IPS-20b (cell line): ENCODE results near the gene SRRM4.

Source experiments
- H3K27ac ChIP-seq: one replicate; pipeline ENCODE4 v1.5.1; 2013; ENCODE audit warnings: low read length
- H3K27me3 ChIP-seq: 2 replicates; pipeline ENCODE4 v1.6.1; 2013; ENCODE audit warnings: mild to moderate bottlenecking, low read length, inconsistent platforms; ENCODE audit not compliant: insufficient read depth
- H3K36me3 ChIP-seq: 2 replicates; pipeline ENCODE4 v1.6.1; 2013; ENCODE audit warnings: low read depth, mild to moderate bottlenecking, inconsistent platforms, low read length, moderate library complexity; ENCODE audit not compliant: insufficient read depth
- H3K4me1 ChIP-seq: 2 replicates; pipeline ENCODE4 v1.6.1; 2013; ENCODE audit warnings: mild to moderate bottlenecking, control low read depth, inconsistent platforms, low read length, moderate library complexity; ENCODE audit not compliant: insufficient read depth
- H3K4me3 ChIP-seq: 2 replicates; pipeline ENCODE4 v1.5.1; 2013; ENCODE audit warnings: mild to moderate bottlenecking, low read length, inconsistent platforms
- H3K9ac ChIP-seq: 2 replicates; pipeline ENCODE4 v1.6.1; 2013; ENCODE audit warnings: low read depth, mild to moderate bottlenecking, inconsistent platforms, low read length, moderate library complexity
- H3K9me3 ChIP-seq: 2 replicates; pipeline ENCODE4 v1.6.1; 2013; ENCODE audit warnings: mild to moderate bottlenecking, low read depth, low read length, inconsistent platforms; ENCODE audit not compliant: insufficient read depth

The SRRM4 gene

GRCh38 chr12:119129827-119130434, 148.6 kb downstream of the SRRM4 start:
- H3K9me3 ChIP-seq, result no peaks in the 10 kb centered on the region
- H3K27me3 ChIP-seq, result no peaks in the 10 kb centered on the region
- H3K9ac ChIP-seq, result no peak overlapping the region
- no peak overlapping the region for H3K4me3 ChIP-seq
- H3K4me1 ChIP-seq, result no peaks in the 10 kb centered on the region; the same call in 1 of the 2 replicates
- no peaks in the 10 kb centered on the region for H3K36me3 ChIP-seq
- H3K27ac ChIP-seq, result no peak overlapping the region

- Histone ChIP-seq H3K9me3 (no peaks in the 10 kb centered on the region), H3K27me3 (no peaks in the 10 kb centered on the region), H3K27ac (no peak overlapping the region), H3K4me3 (no peak overlapping the region), H3K9ac (no peak overlapping the region), H3K4me1 (no peaks in the 10 kb centered on the region; the same call in 1 of the 2 replicates), H3K36me3 (no peaks in the 10 kb centered on the region)
These were observed 149.2 kb downstream of the SRRM4 start for GRCh38 chr12:119130523-119130922.

GRCh38 chr12:119134284-119135072, 153.1 kb downstream of the SRRM4 start:
- H3K4me1 ChIP-seq, result no peaks in the 10 kb centered on the region; the same call in 1 of the 2 replicates
- no peaks in the 10 kb centered on the region for H3K9me3 ChIP-seq
- H3K27me3 ChIP-seq, result no peaks in the 10 kb centered on the region
- H3K4me3 ChIP-seq, result no peak overlapping the region
- H3K27ac ChIP-seq, result no peak overlapping the region
- H3K36me3 ChIP-seq, result no peaks in the 10 kb centered on the region; the same call in 1 of the 2 replicates
- no peak overlapping the region for H3K9ac ChIP-seq

GRCh38 chr12:119136811-119137410, 155.6 kb downstream of the SRRM4 start:
- Histone ChIP-seq H3K27ac (no peak overlapping the region), H3K9ac (no peak overlapping the region), H3K9me3 (no peaks in the 10 kb centered on the region), H3K4me3 (no peak overlapping the region), H3K27me3 (no peaks in the 10 kb centered on the region), H3K36me3 (no peaks in the 10 kb centered on the region; the same call in 1 of the 2 replicates), H3K4me1 (no peaks in the 10 kb centered on the region; the same call in 1 of the 2 replicates)

GRCh38 chr12:119139448-119139847, 158.1 kb downstream of the SRRM4 start:
- Histone ChIP-seq H3K4me1 (no peaks in the 10 kb centered on the region; the same call in 1 of the 2 replicates), H3K27me3 (no peaks in the 10 kb centered on the region), H3K27ac (no peak overlapping the region), H3K9me3 (no peaks in the 10 kb centered on the region), H3K9ac (no peak overlapping the region), H3K4me3 (no peak overlapping the region), H3K36me3 (no peaks in the 10 kb centered on the region; the same call in 1 of the 2 replicates)

GRCh38 chr12:119145367-119145766, 164.0 kb downstream of the SRRM4 start:
- H3K9me3 ChIP-seq, result no peaks in the 10 kb centered on the region

GRCh38 chr12:119147847-119148448, 166.6 kb downstream of the SRRM4 start:
- H3K9me3 ChIP-seq, result peaks cover 5% of the 10 kb centered on the region; the same call in 1 of the 2 replicates
- no peaks in the 10 kb centered on the region for H3K27me3 ChIP-seq
- peaks cover 24% of the 10 kb centered on the region for H3K4me1 ChIP-seq
- H3K9ac ChIP-seq, result no peak overlapping the region
- H3K4me3 ChIP-seq, result no peak overlapping the region
- peaks cover 9% of the 10 kb centered on the region; the same call in 1 of the 2 replicates for H3K36me3 ChIP-seq
- H3K27ac ChIP-seq, result no peak overlapping the region

More at GRCh38 chr12:119145367-119145766, 164.0 kb downstream of the SRRM4 start:
- Histone ChIP-seq H3K27me3 (no peaks in the 10 kb centered on the region), H3K36me3 (no peaks in the 10 kb centered on the region), H3K9ac (peak overlapping the region; percentile 47; the same call in 1 of the 2 replicates), H3K27ac (peak overlapping the region; percentile 27), H3K4me3 (peak overlapping the region; percentile 22; the same call in 1 of the 2 replicates), H3K4me1 (peaks cover 22% of the 10 kb centered on the region)

- Histone ChIP-seq H3K27ac (no peak overlapping the region), H3K36me3 (peaks cover 9% of the 10 kb centered on the region; the same call in 1 of the 2 replicates), H3K9me3 (peaks cover 5% of the 10 kb centered on the region; the same call in 1 of the 2 replicates), H3K27me3 (no peaks in the 10 kb centered on the region), H3K9ac (no peak overlapping the region), H3K4me1 (peaks cover 27% of the 10 kb centered on the region), H3K4me3 (no peak overlapping the region)
These were observed 167.9 kb downstream of the SRRM4 start for GRCh38 chr12:119149270-119149669.

- Histone ChIP-seq H3K4me3 (no peak overlapping the region), H3K36me3 (peaks cover 9% of the 10 kb centered on the region; the same call in 1 of the 2 replicates), H3K27ac (no peak overlapping the region), H3K9ac (no peak overlapping the region), H3K4me1 (peaks cover 17% of the 10 kb centered on the region), H3K27me3 (no peaks in the 10 kb centered on the region), H3K9me3 (peaks cover 5% of the 10 kb centered on the region; the same call in 1 of the 2 replicates)
These were observed 170.2 kb downstream of the SRRM4 start for GRCh38 chr12:119151445-119152026.

GRCh38 chr12:119153477-119154434, 172.4 kb downstream of the SRRM4 start:
- Histone ChIP-seq H3K4me1 (peaks cover 9% of the 10 kb centered on the region), H3K9me3 (peaks cover 5% of the 10 kb centered on the region; the same call in 1 of the 2 replicates), H3K9ac (peak overlapping the region; percentile 97), H3K4me3 (peak overlapping the region; percentile 84), H3K36me3 (peaks cover 9% of the 10 kb centered on the region; the same call in 1 of the 2 replicates), H3K27me3 (no peaks in the 10 kb centered on the region), H3K27ac (peak overlapping the region; percentile 99)
